GM15510 (cell line): ENCODE measurements around the gene WDR20.

Experiments
- POLR2A ChIP-seq: IDR thresholded peaks from 3 replicates; pipeline ENCODE4 v1.6.1; 2011; ENCODE audit warnings: borderline replicate concordance; ENCODE audit not compliant: insufficient read length; ENCODE audit errors: extremely low read depth

Gene WDR20

DNA sequence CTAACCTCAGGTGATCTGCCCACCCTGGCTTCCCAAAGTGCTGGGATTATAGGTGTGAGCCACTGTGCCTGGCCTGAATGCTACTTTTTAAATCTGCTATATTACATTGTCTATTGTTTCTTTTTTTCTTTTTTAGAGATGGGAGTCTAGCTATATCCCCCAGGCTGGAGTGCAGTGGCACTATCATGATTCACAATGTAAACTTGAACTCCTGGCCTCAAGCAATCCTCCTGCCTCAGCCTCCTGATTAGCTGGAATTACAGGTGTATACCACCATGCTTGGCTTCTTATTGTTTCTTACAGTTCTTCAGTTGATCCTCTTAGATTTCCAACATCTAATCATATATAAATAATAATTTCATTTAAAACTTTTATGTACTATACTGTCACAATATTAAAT, 15.3 kb upstream of the WDR20 start:
- TF ChIP-seq POLR2A, result no peak

DNA sequence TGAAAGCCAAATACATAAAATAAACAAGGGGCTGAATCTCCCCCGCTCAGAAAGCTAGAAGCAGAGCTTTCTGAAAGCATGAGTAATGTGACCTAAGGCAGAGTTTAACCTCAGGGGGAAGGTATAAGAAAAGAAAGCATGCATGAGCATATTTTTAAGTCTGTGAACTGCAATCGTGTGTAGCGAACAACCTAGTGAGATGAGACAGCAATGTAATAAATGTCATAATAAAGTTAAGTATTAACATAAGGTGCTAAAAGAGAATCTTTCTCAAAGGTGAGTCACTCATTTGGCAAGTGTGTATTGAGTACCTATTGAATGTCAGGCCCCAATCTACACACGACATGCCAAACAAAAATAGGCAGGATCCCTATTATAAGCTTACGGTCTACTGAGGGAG, 14.2 kb upstream of the WDR20 start:
- TF ChIP-seq POLR2A, result no peak

DNA sequence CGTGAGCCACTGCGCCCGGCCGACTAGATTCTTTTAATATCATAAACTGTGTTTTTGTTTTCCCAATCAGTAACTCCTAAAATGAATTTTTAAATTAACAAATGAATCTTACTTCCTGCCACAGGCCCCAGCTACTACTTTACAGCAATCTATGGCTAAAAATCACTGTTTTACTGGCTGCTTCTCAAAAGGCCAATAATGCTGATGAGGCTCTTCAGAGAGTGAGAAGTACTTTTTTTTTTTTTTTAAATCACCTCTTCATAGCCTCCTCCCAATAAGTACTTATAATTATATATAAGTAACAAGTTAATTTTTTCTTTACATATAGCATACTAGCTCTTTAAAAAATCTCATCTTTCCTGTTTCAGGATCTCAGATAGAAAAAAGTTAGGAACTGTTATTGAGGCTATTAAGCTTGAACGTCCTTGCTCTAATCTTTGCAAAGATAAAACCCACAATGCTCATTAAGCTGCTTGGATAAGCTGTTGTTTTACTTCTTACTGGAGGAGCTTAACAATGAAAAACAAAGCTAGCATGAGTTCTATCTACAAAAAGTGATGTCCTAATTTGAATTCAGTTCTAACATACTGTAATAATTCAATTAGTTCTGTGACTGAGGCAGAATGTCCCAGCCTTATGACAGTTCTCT, 12.8 kb upstream of the WDR20 start:
- no peak for TF ChIP-seq POLR2A

DNA sequence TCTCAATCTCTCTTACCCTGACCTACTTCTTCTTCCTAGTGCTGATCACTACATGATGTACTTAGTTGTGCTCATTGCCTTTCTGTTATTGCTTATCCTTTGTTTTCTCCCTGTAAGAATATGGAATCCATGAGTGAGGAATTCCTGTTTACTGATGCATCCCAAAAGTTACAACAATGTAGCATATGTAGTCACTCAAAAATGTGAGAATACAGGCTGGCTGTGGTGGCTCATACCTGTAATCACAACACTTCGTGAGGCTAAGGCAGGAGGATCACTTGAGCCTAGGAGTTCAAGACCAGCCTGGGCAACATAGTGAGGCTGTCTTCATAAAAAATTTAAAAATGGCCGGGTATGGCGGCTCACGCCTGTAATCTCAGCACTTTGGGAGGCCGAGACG, 8.0 kb upstream of the WDR20 start:
- TF ChIP-seq POLR2A, result no peak

DNA sequence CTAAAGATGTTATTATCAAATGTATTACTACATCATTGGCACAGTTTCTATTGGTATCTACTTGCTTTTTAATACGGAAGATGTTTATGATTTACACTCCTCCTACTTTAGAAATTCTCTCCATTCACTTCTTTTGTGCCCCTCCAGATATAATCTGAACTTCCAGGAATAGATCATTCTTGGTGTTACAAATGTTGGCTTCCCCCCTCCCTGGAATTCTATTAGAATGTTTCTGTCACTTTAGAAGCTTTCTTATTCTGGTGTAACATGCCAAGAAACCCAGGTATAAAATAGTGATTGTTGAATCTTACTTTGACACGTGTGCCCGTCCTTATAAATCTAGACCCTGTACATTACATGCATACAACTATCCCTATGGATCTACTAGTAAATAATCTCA, 1.2 kb upstream of the WDR20 start:
- TF ChIP-seq POLR2A, result no peak

DNA sequence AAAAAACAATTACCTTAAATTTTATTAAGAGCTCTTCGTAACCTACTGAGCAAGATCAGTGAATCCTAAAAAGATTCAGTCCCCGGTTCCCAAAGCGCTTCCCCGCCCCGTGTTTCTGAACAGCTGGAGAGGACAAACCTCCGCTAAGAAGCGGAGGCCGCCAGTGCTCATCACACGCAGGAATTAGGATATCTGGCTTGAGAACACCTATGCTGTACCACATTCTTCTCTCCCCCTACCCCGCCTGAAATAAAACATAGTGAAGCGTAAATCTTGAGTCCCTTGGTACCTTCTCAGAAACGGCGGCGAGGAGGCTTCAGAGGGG, 774 bp upstream of the WDR20 start:
- TF ChIP-seq POLR2A, result no peak

DNA sequence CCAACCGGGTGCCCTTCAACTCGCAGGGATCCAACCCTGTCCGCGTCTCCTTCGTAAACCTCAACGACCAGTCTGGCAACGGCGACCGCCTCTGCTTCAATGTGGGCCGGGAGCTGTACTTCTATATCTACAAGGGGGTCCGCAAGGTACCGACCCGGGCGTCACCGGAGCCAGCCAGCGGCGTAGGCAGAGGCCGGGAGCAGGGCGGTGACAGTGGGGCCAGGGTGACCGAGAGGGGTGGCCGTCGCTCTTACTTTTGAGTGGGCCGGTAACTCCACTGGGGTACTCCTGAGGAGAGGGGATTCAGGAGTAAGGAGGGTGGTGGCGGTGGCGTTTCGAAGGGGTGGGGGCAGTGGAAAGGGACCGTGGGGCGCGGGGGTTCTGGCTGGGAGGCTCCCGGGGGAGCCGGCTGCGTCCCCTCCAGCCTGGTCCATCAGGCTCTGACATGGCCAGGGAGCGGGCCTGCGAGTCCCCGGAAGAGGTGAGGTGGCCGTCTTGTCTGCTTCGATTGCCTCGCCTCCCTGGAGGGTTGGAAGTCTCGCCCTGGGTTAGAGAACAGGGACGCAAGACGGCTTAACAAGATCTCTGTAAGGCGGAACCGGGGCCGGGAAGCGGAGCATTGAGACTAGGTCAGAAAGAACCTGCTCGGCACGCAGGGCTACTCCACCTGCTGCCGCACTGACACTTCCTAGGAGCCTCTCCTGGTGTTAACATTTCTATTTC, 491 bp downstream of the WDR20 start:
- no peak for TF ChIP-seq POLR2A

DNA sequence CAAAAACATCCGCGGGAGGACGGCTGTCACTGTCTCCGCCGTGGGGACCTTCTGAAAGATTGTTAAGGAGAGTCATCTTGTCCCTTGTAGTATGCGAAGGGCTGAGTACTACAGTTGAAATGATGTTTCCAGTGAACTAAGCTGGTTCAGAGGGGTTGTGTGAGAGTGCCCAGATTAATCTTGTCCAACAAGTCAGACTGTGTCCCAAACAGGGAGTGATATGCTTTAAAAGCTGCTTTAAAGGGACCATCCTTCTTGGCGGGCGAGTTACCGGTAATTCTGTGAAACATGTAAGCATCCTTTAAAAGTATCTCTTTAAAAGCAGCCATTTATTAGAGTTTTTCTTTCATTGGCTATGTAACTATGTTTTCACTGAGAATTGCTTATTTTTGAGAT, 1.1 kb downstream of the WDR20 start:
- no peak for TF ChIP-seq POLR2A

DNA sequence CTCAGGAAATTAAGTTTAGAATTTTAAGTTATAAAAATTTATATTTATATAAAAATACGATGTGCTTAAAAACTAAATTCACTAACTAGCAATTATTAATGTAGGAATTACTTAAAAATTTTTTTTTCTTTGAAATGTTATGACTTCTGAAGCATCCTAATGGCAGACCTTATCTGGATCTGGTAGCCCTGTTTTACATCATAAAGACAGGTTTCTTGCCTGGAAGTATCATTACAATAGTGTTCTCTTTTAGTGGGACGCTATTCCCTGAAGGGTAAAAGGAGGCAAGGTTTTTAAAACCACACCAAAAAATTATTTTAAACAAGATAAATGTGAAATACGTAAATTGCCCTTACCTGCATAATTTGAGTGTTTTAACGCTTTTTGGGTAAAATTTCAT, 2.1 kb downstream of the WDR20 start:
- no peak for TF ChIP-seq POLR2A

DNA sequence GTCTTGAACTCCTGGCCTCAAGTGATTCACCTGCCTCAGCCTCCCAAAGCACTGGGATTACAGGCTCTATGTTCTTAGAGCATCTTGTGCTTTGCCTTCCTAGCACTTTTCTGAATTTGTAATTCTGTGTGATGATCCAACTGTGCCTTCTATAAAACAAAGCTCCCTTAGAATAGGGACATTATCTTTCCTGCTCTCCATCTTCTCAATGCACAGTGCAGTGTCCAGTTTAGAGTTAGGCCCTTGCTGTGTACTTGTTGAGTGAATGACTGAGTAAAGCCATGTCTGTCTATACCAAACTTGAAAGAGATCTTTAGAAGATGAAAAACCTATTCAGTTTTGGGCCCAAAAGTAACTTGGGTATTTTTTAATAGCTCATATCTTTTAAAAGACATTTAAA, 5.2 kb downstream of the WDR20 start:
- TF ChIP-seq POLR2A, result no peak

DNA sequence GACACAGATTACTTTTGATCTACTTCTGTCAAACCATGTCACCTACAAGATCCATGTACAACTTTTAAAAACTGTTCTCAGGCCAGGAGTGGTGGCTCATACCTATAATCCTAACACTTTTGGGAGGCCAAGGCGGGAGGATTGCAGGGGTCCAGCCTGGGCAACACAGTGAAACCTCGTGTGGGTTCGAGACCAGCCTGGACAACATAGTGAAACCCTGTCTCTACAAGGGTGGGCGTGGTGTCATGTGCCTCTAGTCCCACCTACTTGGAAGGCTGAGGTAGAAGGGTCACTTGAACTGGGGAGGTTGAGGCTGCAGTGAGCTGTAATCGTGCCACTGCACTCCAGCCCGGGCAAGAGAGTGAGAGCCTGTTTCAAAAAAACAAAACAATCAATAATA, 5.7 kb downstream of the WDR20 start:
- no peak for TF ChIP-seq POLR2A

DNA sequence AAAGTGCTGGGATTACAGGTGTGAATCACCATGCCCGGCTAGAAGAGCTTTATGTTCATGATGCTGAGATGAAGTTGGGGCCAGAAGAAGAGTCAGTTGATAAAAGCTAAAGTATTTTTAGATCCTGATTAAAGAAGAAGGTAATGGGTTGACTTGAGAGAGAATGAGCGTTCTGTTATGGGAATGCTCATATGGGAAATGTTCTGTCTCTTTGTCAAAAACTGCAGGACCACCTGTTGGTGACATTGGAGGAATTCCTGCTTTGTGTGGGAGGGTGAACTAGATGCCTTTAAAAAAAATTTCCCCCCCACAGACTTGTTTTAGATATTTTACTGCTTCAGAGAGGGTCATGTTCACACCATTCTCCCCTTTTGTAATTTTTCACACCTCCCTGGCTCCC, 6.7 kb downstream of the WDR20 start:
- no peak for TF ChIP-seq POLR2A

DNA sequence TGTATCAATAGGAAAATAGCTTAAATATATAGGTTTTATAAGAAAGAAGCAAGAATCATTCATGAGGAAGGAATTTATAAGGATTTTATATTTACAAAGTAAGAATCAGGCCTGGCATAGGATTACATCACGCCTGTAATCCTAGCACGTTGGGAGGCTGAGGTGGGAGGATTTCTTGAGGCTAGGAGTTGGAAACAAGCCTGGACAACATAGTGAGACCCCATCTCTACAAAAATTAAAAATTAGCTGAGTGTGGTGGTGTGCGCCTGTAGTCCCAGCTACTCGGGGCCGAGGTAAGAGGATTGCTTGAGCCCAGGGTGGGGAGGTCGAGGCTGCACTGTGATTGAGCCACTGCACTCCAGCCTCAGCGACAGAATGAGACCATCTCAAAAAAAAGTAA, 10.4 kb downstream of the WDR20 start:
- TF ChIP-seq POLR2A, result no peak

DNA sequence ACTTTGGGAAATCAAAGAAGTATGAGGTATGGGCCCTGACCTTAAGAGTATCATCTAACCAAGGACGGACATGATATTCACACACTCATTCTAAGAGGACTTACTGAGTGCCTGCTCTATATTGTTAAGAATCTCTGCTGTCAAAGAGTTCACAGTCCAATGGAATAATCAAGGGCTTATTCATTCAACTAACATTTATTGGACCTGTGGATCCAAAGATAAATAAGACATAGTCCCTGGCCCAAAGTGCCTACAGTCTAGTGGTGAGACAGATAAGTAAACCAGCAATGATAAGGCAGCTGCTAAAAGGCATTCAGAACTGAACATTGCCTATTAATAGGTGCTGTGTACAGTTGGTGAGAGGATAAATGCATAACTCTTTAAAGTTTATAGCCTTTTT, 11.0 kb downstream of the WDR20 start:
- no peak for TF ChIP-seq POLR2A

DNA sequence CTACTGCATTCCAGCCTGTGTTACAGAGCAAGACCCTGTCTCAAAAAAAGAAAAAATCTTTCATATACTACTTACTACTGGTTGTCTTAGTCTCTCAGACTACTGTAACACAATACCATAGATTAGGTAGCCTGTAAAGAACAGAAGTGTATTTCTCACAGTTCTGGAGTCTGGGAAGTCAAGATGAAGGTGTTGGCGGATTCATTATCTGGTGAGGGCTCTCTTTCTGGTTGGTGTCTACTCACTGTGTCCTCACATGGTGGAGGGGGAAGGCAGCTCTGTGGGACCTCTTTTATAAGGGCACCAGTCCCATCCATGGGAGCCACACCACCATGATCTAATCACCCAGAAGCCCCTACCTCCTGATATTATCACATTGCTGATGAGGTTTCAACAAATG, 14.4 kb downstream of the WDR20 start:
- TF ChIP-seq POLR2A, result no peak

DNA sequence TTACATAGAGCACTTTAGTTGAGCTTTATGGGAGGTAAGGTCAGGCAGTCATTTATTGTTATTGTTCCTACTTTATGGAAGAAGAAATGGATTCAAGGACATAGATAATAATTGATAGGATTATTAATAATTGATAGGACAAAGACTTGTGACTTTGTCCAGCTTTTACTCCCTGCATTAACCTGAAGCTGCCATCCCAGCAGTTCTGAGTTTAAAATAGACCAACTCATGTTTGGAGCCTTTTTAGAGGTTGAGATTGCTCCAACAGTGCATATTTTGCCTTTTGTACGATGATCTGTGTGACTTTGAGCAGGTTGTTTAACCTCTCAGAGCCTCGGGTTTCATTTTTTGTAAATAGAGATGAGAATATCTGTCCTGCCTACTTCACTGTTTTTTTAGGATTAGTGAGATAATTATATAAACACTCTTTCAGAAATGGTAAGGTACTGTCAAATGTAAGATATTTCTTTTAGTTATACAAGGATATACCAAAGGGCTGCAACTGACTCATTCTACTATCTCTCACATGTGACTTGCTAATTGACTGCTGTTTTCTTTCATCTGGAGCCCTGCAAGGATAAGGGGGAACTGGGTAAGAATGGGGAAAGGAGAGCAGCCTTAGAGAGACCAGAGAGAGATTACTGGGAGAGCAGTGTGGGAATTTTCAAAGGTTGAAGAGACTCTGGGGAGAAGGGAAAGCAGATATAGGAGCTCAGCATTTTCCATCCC, 15.3 kb downstream of the WDR20 start:
- no peak for TF ChIP-seq POLR2A
